OCI-LY3 (cell line): ENCODE data around the gene CFAP46.
"Not testable (repeated sequence)": the region's sequence is repeated elsewhere in the genome, so short reads cannot be mapped to it uniquely, and the experiment has no call there.

ENCODE experiments used
- H2AFZ ChIP-seq: fragments of 200-600, 300-600 bp; shearing (Covaris generic); 2 replicates; pipeline ENCODE4 v1.6.0; 2014; ENCODE audit warnings: antibody characterized with exemption, low read depth, low read length
- H3K27ac ChIP-seq: fragments of 200-600, 300-600 bp; sonication (generic); 2 replicates; pipeline ENCODE4 v1.5.1; 2014; ENCODE audit warnings: mild to moderate bottlenecking, low read length, moderate library complexity, mixed read lengths
- H3K27me3 ChIP-seq: fragments of 200-600, 300-600 bp; sonication (generic); 2 replicates; pipeline ENCODE4 v1.6.1; 2014; ENCODE audit warnings: low read depth, low read length, mixed read lengths
- H3K36me3 ChIP-seq: fragments of 200-600, 300-600 bp; sonication (generic); replicated peaks from 2 replicates; pipeline ENCODE3; 2014; ENCODE audit warnings: low read depth, low read length, mixed read lengths
- H3K4me1 ChIP-seq: fragments of 300-600, 200-600 bp; sonication (generic); 2 replicates; pipeline ENCODE4 v1.6.1; 2014; ENCODE audit warnings: low read length, mixed read lengths
- H3K4me2 ChIP-seq: fragments of 200-600, 300-600 bp; sonication (generic); 2 replicates; pipeline ENCODE4 v1.6.1; 2014; ENCODE audit warnings: low read length, mixed read lengths
- H3K4me3 ChIP-seq: fragments of 300-600, 200-600 bp; sonication (generic); 2 replicates; pipeline ENCODE4 v1.5.1; 2014; ENCODE audit warnings: antibody characterized with exemption, mild to moderate bottlenecking, low read length, moderate library complexity
- H3K79me2 ChIP-seq: fragments of 300-600, 200-600 bp; shearing (Covaris generic); 2 replicates; pipeline ENCODE4 v1.6.1; 2014; ENCODE audit warnings: mild to moderate bottlenecking, low read length, mixed read lengths
- H3K9ac ChIP-seq: fragments of 300-600, 200-600 bp; shearing (Covaris generic); 2 replicates; pipeline ENCODE4 v1.6.0; 2014; ENCODE audit warnings: mild to moderate bottlenecking, low read length, moderate library complexity
- H3K9me3 ChIP-seq: fragments of 200-600, 300-600 bp; shearing (Covaris generic); 2 replicates; pipeline ENCODE4 v1.6.1; 2014; ENCODE audit warnings: low read length, mixed read lengths; ENCODE audit not compliant: insufficient read depth
- H4K20me1 ChIP-seq: fragments of 200-600, 300-600 bp; sonication (generic); 2 replicates; pipeline ENCODE4 v1.6.1; 2016; ENCODE audit warnings: low read length, mixed read lengths; ENCODE audit not compliant: insufficient read depth
- EZH2phosphoT487 ChIP-seq: fragments of 200-600 bp; shearing (Covaris generic); IDR thresholded peaks from 2 replicates; pipeline ENCODE4 v1.6.1; 2018; ENCODE audit warnings: antibody characterized with exemption, mixed run types, low read depth
- TF ChIP-seq, protein P1 (sequence below): fragments of 200-600, 300-600 bp; sonication (generic); IDR thresholded peaks from 2 replicates; pipeline ENCODE4 v1.5.1; 2014; ENCODE audit warnings: antibody characterized with exemption, low read length, low read depth

Gene CFAP46

DNA sequence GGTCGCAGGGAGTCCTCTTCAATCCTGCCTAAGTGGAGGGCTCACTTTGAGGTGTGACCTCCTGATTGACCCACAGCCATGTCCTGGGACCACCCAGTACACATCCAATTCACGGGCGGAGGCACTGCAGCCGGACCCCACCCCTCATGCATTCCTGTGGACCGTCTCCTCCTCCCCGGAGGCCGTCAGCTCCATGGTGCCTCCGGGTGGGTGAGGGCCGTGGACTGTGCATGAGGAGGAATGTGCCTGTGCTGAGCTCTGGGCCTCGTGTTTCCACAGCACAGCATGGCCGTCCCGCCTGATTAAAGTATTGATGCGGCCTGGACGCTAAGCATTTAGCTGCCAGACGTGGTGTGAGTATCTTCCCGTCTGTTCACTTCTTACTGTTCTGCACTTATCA, 52.8 kb downstream of the CFAP46 start:
- Histone ChIP-seq H3K27ac (no peak overlapping the region), H3K9me3 (no peaks in the 10 kb centered on the region), H4K20me1 (no peaks in the 10 kb centered on the region), H3K4me3 (no peak overlapping the region), H3K4me1 (no peaks in the 10 kb centered on the region), H3K79me2 (no peaks in the 10 kb centered on the region), H3K4me2 (no peak overlapping the region), H3K9ac (no peak overlapping the region), H3K36me3 (no peaks in the 10 kb centered on the region), H2AFZ (no peak overlapping the region), H3K27me3 (no peaks in the 10 kb centered on the region)
- no peak for TF ChIP-seq EZH2phosphoT487
- TF ChIP-seq, protein P1, sequence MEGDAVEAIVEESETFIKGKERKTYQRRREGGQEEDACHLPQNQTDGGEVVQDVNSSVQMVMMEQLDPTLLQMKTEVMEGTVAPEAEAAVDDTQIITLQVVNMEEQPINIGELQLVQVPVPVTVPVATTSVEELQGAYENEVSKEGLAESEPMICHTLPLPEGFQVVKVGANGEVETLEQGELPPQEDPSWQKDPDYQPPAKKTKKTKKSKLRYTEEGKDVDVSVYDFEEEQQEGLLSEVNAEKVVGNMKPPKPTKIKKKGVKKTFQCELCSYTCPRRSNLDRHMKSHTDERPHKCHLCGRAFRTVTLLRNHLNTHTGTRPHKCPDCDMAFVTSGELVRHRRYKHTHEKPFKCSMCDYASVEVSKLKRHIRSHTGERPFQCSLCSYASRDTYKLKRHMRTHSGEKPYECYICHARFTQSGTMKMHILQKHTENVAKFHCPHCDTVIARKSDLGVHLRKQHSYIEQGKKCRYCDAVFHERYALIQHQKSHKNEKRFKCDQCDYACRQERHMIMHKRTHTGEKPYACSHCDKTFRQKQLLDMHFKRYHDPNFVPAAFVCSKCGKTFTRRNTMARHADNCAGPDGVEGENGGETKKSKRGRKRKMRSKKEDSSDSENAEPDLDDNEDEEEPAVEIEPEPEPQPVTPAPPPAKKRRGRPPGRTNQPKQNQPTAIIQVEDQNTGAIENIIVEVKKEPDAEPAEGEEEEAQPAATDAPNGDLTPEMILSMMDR = no peak

DNA sequence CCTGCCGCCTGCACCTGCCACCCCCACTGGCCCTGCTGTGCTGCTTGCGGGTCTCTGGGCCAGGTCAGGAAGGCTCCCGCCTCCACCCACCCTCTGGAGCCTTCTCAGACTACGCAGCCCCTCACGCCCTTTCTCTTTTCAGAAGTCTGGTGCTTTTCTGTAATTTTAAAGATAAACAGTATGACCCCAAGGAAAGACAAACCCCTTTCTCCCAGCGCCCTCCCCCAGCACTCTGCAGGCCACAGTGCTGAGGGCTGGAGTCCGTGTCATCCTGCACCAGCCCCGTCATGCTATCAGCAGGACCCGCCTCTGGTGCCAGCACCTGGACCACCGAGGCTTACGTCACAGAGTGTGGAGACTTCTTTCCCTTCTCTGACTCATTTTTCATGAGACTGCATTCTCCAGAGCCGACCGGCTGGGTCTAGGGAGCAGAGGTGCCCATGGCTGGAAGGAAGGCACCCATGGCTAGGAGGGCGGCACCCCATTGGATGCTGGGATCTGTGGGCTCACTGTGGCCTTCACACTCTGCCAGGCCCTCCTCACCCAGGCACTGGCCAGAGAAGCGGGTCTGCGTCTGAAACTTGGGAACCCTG, 53.4 kb downstream of the CFAP46 start:
- H3K36me3 ChIP-seq = no peaks in the 10 kb centered on the region
- H3K27me3 ChIP-seq = no peaks in the 10 kb centered on the region
- no peak overlapping the region for H3K4me2 ChIP-seq
- H3K4me3 ChIP-seq = no peak overlapping the region
- no peaks in the 10 kb centered on the region for H3K79me2 ChIP-seq
- no peaks in the 10 kb centered on the region for H3K9me3 ChIP-seq
- H3K4me1 ChIP-seq = no peaks in the 10 kb centered on the region
- no peak overlapping the region for H3K27ac ChIP-seq
- no peak overlapping the region for H2AFZ ChIP-seq
- H4K20me1 ChIP-seq = no peaks in the 10 kb centered on the region
- TF ChIP-seq EZH2phosphoT487 = no peak
- no peak overlapping the region for H3K9ac ChIP-seq

DNA sequence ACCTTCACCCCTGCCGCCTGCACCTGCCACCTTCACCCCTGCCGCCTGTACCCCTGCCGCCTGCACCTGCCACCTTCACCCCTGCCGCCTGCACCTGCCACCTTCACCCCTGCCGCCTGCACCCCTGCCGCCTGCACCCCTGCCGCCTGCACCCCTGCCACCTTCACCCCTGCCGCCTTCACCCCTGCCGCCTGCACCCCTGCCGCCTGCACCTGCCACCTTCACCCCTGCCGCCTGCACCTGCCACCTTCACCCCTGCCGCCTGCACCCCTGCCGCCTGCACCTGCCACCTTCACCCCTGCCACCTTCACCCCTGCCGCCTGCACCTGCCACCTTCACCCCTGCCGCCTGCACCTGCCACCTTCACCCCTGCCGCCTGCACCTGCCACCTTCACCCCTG, 53.9 kb downstream of the CFAP46 start:
- not testable (repeated sequence) for H4K20me1 ChIP-seq, H3K4me3 ChIP-seq, H3K36me3 ChIP-seq, H3K4me2 ChIP-seq, H3K9ac ChIP-seq, H2AFZ ChIP-seq, H3K27ac ChIP-seq, H3K27me3 ChIP-seq, H3K9me3 ChIP-seq, H3K79me2 ChIP-seq, H3K4me1 ChIP-seq

DNA sequence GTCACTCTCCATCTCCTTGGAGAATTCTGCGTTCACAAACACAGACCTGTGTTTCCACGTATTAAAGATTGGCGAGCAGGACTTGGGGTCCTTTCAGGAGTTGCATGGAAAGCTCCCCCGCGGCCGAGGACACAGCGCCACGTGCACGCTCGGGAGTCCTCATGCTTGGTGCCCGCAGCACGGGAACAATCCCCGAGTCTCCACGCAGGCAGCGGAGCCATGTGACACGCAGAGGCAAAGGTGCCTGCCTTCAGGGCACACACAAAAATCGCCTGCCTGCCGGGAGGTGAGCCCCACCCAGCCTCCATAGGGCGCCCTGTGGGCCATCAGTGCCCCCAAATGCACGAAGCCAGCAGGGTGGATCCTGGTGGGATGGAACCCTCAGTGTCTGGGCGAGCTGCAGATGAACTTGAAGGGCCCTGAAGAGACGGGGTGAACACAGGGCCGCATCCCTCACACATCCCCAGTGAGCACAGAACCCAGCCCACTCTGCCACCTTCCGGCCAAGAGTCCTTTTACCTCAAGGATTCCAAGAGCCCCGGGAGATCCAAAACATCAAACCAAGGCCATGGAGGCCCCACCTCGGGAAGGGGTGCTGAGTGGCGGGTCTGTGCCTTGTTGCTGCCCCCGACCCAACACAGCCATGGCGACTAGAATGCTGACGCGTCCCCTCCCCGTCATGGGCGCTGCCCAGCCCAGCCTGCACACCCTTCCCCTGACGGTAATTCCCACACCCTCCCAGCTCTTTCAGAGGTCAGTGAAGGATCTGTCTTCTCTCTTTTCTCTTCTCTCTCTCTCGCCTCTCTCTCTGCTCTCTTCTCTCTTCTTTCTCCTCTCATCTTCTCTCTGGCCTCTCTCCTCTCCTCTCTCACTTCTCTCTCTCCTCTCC, 55.9 kb downstream of the CFAP46 start:
- no peaks in the 10 kb centered on the region for H3K9me3 ChIP-seq
- H3K79me2 ChIP-seq = no peaks in the 10 kb centered on the region
- H3K27me3 ChIP-seq = no peaks in the 10 kb centered on the region
- no peaks in the 10 kb centered on the region for H3K4me1 ChIP-seq
- no peak overlapping the region for H3K4me3 ChIP-seq
- H4K20me1 ChIP-seq = no peaks in the 10 kb centered on the region
- H3K27ac ChIP-seq = no peak overlapping the region
- no peak overlapping the region for H3K9ac ChIP-seq
- TF ChIP-seq, protein P1 = no peak
- no peak for TF ChIP-seq EZH2phosphoT487
- no peaks in the 10 kb centered on the region for H3K36me3 ChIP-seq
- no peak overlapping the region for H3K4me2 ChIP-seq
- no peak overlapping the region for H2AFZ ChIP-seq

DNA sequence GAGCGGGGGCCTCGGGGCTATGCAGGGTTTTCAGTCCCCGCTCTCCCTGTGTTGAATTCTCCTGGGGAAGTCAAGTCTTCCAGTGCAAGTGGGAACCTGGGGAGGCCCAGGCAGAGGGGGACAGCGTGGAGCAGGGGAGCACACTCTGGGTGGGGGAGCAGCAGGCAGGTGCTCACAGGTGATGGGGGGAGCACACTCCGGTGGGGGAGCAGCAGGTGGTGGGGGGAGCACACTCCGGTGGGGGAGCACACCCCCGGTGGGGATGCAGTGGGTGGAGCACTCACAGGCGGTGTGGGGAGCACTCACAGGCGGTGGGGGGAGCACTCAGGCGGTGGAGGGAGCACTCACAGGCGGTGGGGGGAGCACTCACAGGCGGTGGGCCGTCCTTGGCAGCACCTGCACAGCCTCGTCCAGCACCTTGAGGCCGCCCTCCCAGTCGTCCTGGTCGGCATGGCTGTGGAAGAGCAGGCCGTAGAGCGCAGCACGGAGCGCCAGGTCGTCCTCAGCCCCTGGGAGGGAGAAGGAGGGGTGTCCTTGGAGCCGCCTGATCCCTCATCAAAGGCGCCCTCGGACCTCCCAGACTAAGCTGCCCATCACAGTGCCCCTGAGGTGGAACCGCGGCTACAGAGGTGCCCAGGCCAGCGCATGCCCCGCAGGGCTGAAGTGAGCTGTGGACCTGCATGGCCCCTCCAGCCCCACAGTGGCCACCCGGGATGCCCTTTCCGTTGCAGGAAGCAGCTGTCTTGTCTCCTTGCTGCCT, 56.7 kb downstream of the CFAP46 start:
- no peaks in the 10 kb centered on the region for H3K79me2 ChIP-seq
- no peaks in the 10 kb centered on the region for H3K9me3 ChIP-seq
- H3K27me3 ChIP-seq = no peaks in the 10 kb centered on the region
- H3K4me3 ChIP-seq = no peak overlapping the region
- no peaks in the 10 kb centered on the region for H3K36me3 ChIP-seq
- TF ChIP-seq, protein P1 = no peak
- TF ChIP-seq EZH2phosphoT487 = no peak
- no peak overlapping the region for H3K27ac ChIP-seq
- no peak overlapping the region for H3K9ac ChIP-seq
- H3K4me2 ChIP-seq = no peak overlapping the region
- H3K4me1 ChIP-seq = no peaks in the 10 kb centered on the region
- H2AFZ ChIP-seq = no peak overlapping the region
- H4K20me1 ChIP-seq = no peaks in the 10 kb centered on the region
